ENCODE results near the gene GARIN5A. TPM values are rescaled to one million over a fixed set of nuclear protein-coding genes. Genes with fewer than 3 reads are reported as not detected.
"Not testable (repeated sequence)": the region's sequence is repeated elsewhere in the genome, so short reads cannot be mapped to it uniquely, and the experiment has no call there.

GARIN5A gene
- total RNA-seq, 2 experiments from 2014 or later, result 0.59 to 0.63 TPM

GRCh38 chr19:50475736-50476223 is 868 bp downstream of the GARIN5A start:
- Histone ChIP-seq H4K20me1 (ENCODE audit: insufficient read depth, low read length) (no peaks in the 10 kb centered on the region), H3K4me3 (ENCODE audit: low read depth, low read length, poor library complexity, severe bottlenecking) (peak overlapping the region; percentile 98), H3K4me2 (ENCODE audit: low read length) (no peak overlapping the region), H3K79me2 (ENCODE audit: insufficient read depth, low read depth, low read length) (peaks cover 22% of the 10 kb centered on the region), H3K9me3 (ENCODE audit: low read length) (peaks cover 12% of the 10 kb centered on the region), H3K9me2 (ENCODE audit: insufficient read depth, low read length) (no peaks in the 10 kb centered on the region), H2AFZ (ENCODE audit: low read length) (no peak overlapping the region), H3K4me1 (ENCODE audit: insufficient read depth, low read length, poor library complexity, severe bottlenecking) (peaks cover 10% of the 10 kb centered on the region), H3K36me3 (ENCODE audit: insufficient read depth, low read length) (peaks cover 36% of the 10 kb centered on the region), H3K27ac (ENCODE audit: low read depth, low read length, poor library complexity, severe bottlenecking) (no peak overlapping the region)
- BruUV-seq (replicated peaks), result no TSS peak
- no peak for DNase-seq (ENCODE audit: low spot score)
- CTCF ChIA-PET (ENCODE audit: unreplicated experiment), result no interaction called here
- TF ChIP-seq CTCF (conservative IDR thresholded peaks at IDR 0.05; ENCODE audit: low read length), result no peak
- TF ChIP-seq EZH2phosphoT487 (IDR thresholded peaks at IDR 0.05; ENCODE audit: borderline replicate concordance, low read depth, low read length), result no peak
- POLR2A ChIA-PET, result no interaction called here
- intact Hi-C loops (cut with micrococcal nuclease; ENCODE audit: unreplicated experiment), result no loop called here

- peaks cover 29% of the 10 kb centered on the region for H3K36me3 ChIP-seq (ENCODE audit: insufficient read depth, low read length)
- H3K4me1 ChIP-seq (ENCODE audit: insufficient read depth, low read length, poor library complexity, severe bottlenecking), result peaks cover 10% of the 10 kb centered on the region
- ChIA-PET CTCF (ENCODE audit: unreplicated experiment) (no interaction called here), POLR2A (no interaction called here)
- no peak for TF ChIP-seq CTCF (conservative IDR thresholded peaks at IDR 0.05; ENCODE audit: low read length)
- TF ChIP-seq EZH2phosphoT487 (IDR thresholded peaks at IDR 0.05; ENCODE audit: borderline replicate concordance, low read depth, low read length), result no peak
- no peak overlapping the region for H3K4me2 ChIP-seq (ENCODE audit: low read length)
- no peak overlapping the region for H3K4me3 ChIP-seq (ENCODE audit: low read depth, low read length, poor library complexity, severe bottlenecking)
- H3K79me2 ChIP-seq (ENCODE audit: insufficient read depth, low read depth, low read length), result peaks cover 22% of the 10 kb centered on the region
- no peak for DNase-seq (ENCODE audit: low spot score)
- H3K9me2 ChIP-seq (ENCODE audit: insufficient read depth, low read length), result no peaks in the 10 kb centered on the region
- intact Hi-C loops (cut with micrococcal nuclease; ENCODE audit: unreplicated experiment), result no loop called here
- H3K27ac ChIP-seq (ENCODE audit: low read depth, low read length, poor library complexity, severe bottlenecking), result no peak overlapping the region
- H3K9me3 ChIP-seq (ENCODE audit: low read length), result peaks cover 12% of the 10 kb centered on the region
- no peak overlapping the region for H2AFZ ChIP-seq (ENCODE audit: low read length)
- BruUV-seq (replicated peaks), result no TSS peak
- no peaks in the 10 kb centered on the region for H4K20me1 ChIP-seq (ENCODE audit: insufficient read depth, low read length)
Observed at GRCh38 chr19:50475101-50475568, 1.5 kb downstream of the GARIN5A start.

GRCh38 chr19:50473336-50473735 is 3.3 kb downstream of the GARIN5A start:
- intact Hi-C loops (cut with micrococcal nuclease; ENCODE audit: unreplicated experiment); BruUV-seq (replicated peaks); DNase-seq (ENCODE audit: low spot score); H3K9me2 ChIP-seq (ENCODE audit: insufficient read depth, low read length); CTCF ChIA-PET (ENCODE audit: unreplicated experiment); H2AFZ ChIP-seq (ENCODE audit: low read length); H3K9me3 ChIP-seq (ENCODE audit: low read length); H3K27ac ChIP-seq (ENCODE audit: low read depth, low read length, poor library complexity, severe bottlenecking); H3K4me2 ChIP-seq (ENCODE audit: low read length); H4K20me1 ChIP-seq (ENCODE audit: insufficient read depth, low read length); H3K4me3 ChIP-seq (ENCODE audit: low read depth, low read length, poor library complexity, severe bottlenecking); POLR2A ChIA-PET: not testable (repeated sequence)
- H3K36me3 ChIP-seq (ENCODE audit: insufficient read depth, low read length), result peaks cover 11% of the 10 kb centered on the region
- H3K4me1 ChIP-seq (ENCODE audit: insufficient read depth, low read length, poor library complexity, severe bottlenecking), result peaks cover 10% of the 10 kb centered on the region
- H3K79me2 ChIP-seq (ENCODE audit: insufficient read depth, low read depth, low read length), result peaks cover 19% of the 10 kb centered on the region

Data from OCI-LY7 (cell line).